H1 (cell line): ENCODE data around the gene GNG7. TPM values are rescaled to one million over a fixed set of nuclear protein-coding genes. Genes with fewer than 3 reads are reported as not detected.
A peak's percentile ranks its signal among the peaks of the same experiment; 100 is the strongest.

ENCODE experiments used
- BACH1 ChIP-seq: IDR thresholded peaks from 2 replicates; pipeline ENCODE4 v1.6.1; 2012; ENCODE audit warnings: low read length, improper control_type of control experiment
- BCL11A ChIP-seq, 2 experiments: IDR thresholded peaks; one replicate each; pipeline ENCODE4 v1.6.1; 2011; ENCODE audit warnings: low read depth in 2 of 2, low read length in 2 of 2, mild to moderate bottlenecking in 2 of 2
- BRCA1 ChIP-seq: IDR thresholded peaks from 2 replicates; pipeline ENCODE4 v1.6.1; 2012; ENCODE audit warnings: low read depth, low read length, improper control_type of control experiment
- CHD1 ChIP-seq: IDR thresholded peaks from 2 replicates; pipeline ENCODE4 v1.6.1; 2012; ENCODE audit warnings: low read depth, low read length, improper control_type of control experiment
- CHD2 ChIP-seq: IDR thresholded peaks from 2 replicates; pipeline ENCODE4 v1.6.1; 2012; ENCODE audit warnings: low read length, improper control_type of control experiment
- CTBP2 ChIP-seq: IDR thresholded peaks from 2 replicates; pipeline ENCODE4 v1.7.0; 2011; ENCODE audit warnings: borderline replicate concordance, mild to moderate bottlenecking, moderate library complexity, mixed read lengths, low read length; ENCODE audit not compliant: insufficient read depth, insufficient read length
- EGR1 ChIP-seq: IDR thresholded peaks from 2 replicates; pipeline ENCODE4 v1.6.1; 2011; ENCODE audit warnings: low read depth, low read length, borderline replicate concordance
- EP300 ChIP-seq, 2 experiments: IDR thresholded peaks; 1 replicate in 1 of 2; 2 replicates in 1 of 2; pipeline ENCODE4 v1.6.1; 2011 to 2012; ENCODE audit warnings: low read depth in 2 of 2, low read length in 2 of 2, mild to moderate bottlenecking in 2 of 2, borderline replicate concordance in 1 of 2, inconsistent platforms in 1 of 2, moderate library complexity in 1 of 2
- GABPA ChIP-seq: IDR thresholded peaks from 2 replicates; pipeline ENCODE4 v1.6.1; 2011; ENCODE audit warnings: mild to moderate bottlenecking, low read length, moderate library complexity, borderline replicate concordance; ENCODE audit not compliant: insufficient read depth
- GTF2F1 ChIP-seq: IDR thresholded peaks from 2 replicates; pipeline ENCODE4 v1.6.1; 2012; ENCODE audit warnings: low read depth, low read length, improper control_type of control experiment, borderline replicate concordance
- HDAC2 ChIP-seq, 2 experiments: fragments of 300-600 bp in 1 of 2; sonication (generic) in 1 of 2; IDR thresholded peaks; 2 replicates each; pipeline ENCODE4 v1.6.1; 2011 to 2012; ENCODE audit warnings: low read depth in 2 of 2, low read length in 2 of 2, mild to moderate bottlenecking in 2 of 2, moderate library complexity in 2 of 2, borderline replicate concordance in 1 of 2, inconsistent platforms in 1 of 2
- JUN ChIP-seq: IDR thresholded peaks from 2 replicates; pipeline ENCODE4 v1.6.1; 2011; ENCODE audit warnings: low read depth, mild to moderate bottlenecking, improper control_type of control experiment, low read length
- JUND ChIP-seq: IDR thresholded peaks from 2 replicates; pipeline ENCODE4 v1.6.1; 2011; ENCODE audit warnings: mild to moderate bottlenecking, improper control_type of control experiment, low read length
- NANOG ChIP-seq: IDR thresholded peaks from 2 replicates; pipeline ENCODE4 v1.6.1; 2011; ENCODE audit warnings: low read length, low read depth, mild to moderate bottlenecking, inconsistent platforms; ENCODE audit not compliant: insufficient read depth, poor library complexity, severe bottlenecking
- POLR2AphosphoS5 ChIP-seq: IDR thresholded peaks from 2 replicates; pipeline ENCODE4 v1.6.1; 2011; ENCODE audit warnings: low read depth, low read length
- RAD21 ChIP-seq, 2 experiments: IDR thresholded peaks in 1 of 2; conservative IDR thresholded peaks in 1 of 2; 2 replicates each; pipeline ENCODE4 v1.6.1; 2011; ENCODE audit warnings: low read depth in 2 of 2, low read length in 2 of 2, improper control_type of control experiment in 1 of 2, inconsistent platforms in 1 of 2, mild to moderate bottlenecking in 1 of 2, moderate library complexity in 1 of 2
- RBBP5 ChIP-seq: IDR thresholded peaks from 2 replicates; pipeline ENCODE4 v1.7.1; 2012; ENCODE audit warnings: low read depth, mild to moderate bottlenecking, inconsistent platforms, low read length, moderate library complexity, borderline replicate concordance
- SRF ChIP-seq: IDR thresholded peaks from 2 replicates; pipeline ENCODE4 v1.6.1; 2011; ENCODE audit warnings: mild to moderate bottlenecking, low read depth, low read length, moderate library complexity
- TAF1 ChIP-seq: IDR thresholded peaks from 2 replicates; pipeline ENCODE4 v1.6.1; 2011; ENCODE audit warnings: mild to moderate bottlenecking, low read depth, low read length
- TBP ChIP-seq: IDR thresholded peaks from 2 replicates; pipeline ENCODE4 v1.6.1; 2011; ENCODE audit warnings: low read depth, low read length, improper control_type of control experiment
- TCF12 ChIP-seq: IDR thresholded peaks from 2 replicates; pipeline ENCODE4 v1.6.1; 2011; ENCODE audit warnings: low read depth, mild to moderate bottlenecking, low read length
- TEAD4 ChIP-seq: IDR thresholded peaks from 2 replicates; pipeline ENCODE4 v1.6.1; 2012; ENCODE audit warnings: low read depth, low read length, inconsistent platforms, mixed read lengths
- YY1 ChIP-seq: IDR thresholded peaks from 2 replicates; pipeline ENCODE4 v1.6.1; 2011; ENCODE audit warnings: low read depth, mild to moderate bottlenecking, low read length
- polyA plus RNA-seq, 7 experiments: library from polyadenylated mRNA; depleted of rRNA in 3 of 7; stranded (reverse) in 5 of 7; unstranded in 2 of 7; fragments of >200 nt in 5 of 7; fragments of 200-250 nt in 2 of 7; gene quantifications; 1 replicate in 5 of 7; 2 replicates in 1 of 7; 4 replicates in 1 of 7; pipeline versions ENCODE4 v1.2.1 to v1.2.3, GENCODE V29; 2011 to 2013; ENCODE audit warnings: missing spikeins in 2 of 7, mixed read lengths in 2 of 7
- total RNA-seq: library from RNA; stranded (reverse); fragmentation: NEBNext Ultra II Directional; extraction: Animal tissue kit (Norgen Biotek cat#: 25700); gene quantifications from 2 replicates; pipeline ENCODE4 v1.2.1, GENCODE V29; 2021

The GNG7 gene
- total and polyA plus RNA-seq, 2 of the 8 experiments (the other 6 are each of a cell fraction or from before 2014, with no cell fraction given), result 2.8 to 7.8 TPM

- peak; percentile 66; the same call in 1 of the 2 replicates for TF ChIP-seq GABPA
- peak; percentile 39 for TF ChIP-seq BRCA1
- TF ChIP-seq TBP, result peak; percentile 48; the same call in 1 of the 2 replicates
- peak; percentile 98 for TF ChIP-seq CTBP2
- TF ChIP-seq RBBP5, result peak; percentile 6; the same call in 1 of the 2 replicates
- TF ChIP-seq TAF1, result peak; percentile 80
- TF ChIP-seq JUN, result peak; percentile 74; the same call in 1 of the 2 replicates
- peak; percentile 92 for TF ChIP-seq TCF12
- TF ChIP-seq GTF2F1, result no peak; the same call in 1 of the 2 replicates
- peak; percentile 88 for TF ChIP-seq BACH1
- peak; percentile 92 for TF ChIP-seq EGR1
- peak in 1 of 2 experiments; percentile 25; a peak in 1 of 4 replicates for TF ChIP-seq RAD21 (IDR thresholded peaks at IDR 0.05 in 1 of 2, conservative IDR thresholded peaks at IDR 0.05 in 1 of 2; ENCODE audit: low read depth in 2 of 2, low read length in 2 of 2)
- peak; percentile 100 for TF ChIP-seq TEAD4
- no peak for TF ChIP-seq CHD1
- peak; percentile 55; the same call in 1 of the 2 replicates for TF ChIP-seq SRF
- peak; percentile 4 to 19 for TF ChIP-seq BCL11A (IDR thresholded peaks at IDR 0.05; ENCODE audit: low read depth in 2 of 2, low read length in 2 of 2)
- TF ChIP-seq POLR2AphosphoS5, result no peak
- peak in 1 of 2 experiments; percentile 70; a peak in 2 of 4 replicates for TF ChIP-seq HDAC2 (IDR thresholded peaks at IDR 0.05; ENCODE audit: borderline replicate concordance in 1 of 2, low read depth in 2 of 2, low read length in 2 of 2)
- TF ChIP-seq CHD2, result peak; percentile 78
- peak; percentile 91 for TF ChIP-seq YY1
- TF ChIP-seq NANOG, result peak; percentile 30
- TF ChIP-seq EP300 (IDR thresholded peaks at IDR 0.05; ENCODE audit: borderline replicate concordance in 1 of 2, low read depth in 2 of 2, low read length in 2 of 2), result peak; percentile 77 to 97
- peak; percentile 92 for TF ChIP-seq JUND
Observed at GRCh38 chr19:2462635-2463421, 239.7 kb downstream of the GNG7 start (continued).
